Measurements from ENCODE around the gene LUZP1. TPM values are rescaled to one million over a fixed set of nuclear protein-coding genes. Genes with fewer than 3 reads are reported as not detected.
A peak's percentile ranks its signal among the peaks of the same experiment; 100 is the strongest.

LUZP1 gene
- total RNA-seq, 4 donors from 2014 or later: 28.3 to 46.4 (median 33.3) TPM

GRCh38 chr1:23116921-23117699, 51.5 kb downstream of the LUZP1 start:
- in situ Hi-C loops (cut with MboI; ENCODE audit: low pct_ligation_motif_present in 1 of 4, low pct_unique_long_range_greater_than_20kb in 1 of 4, low sequenced_read_pairs in 3 of 4): no loop called here
- no peak overlapping the region for H3K27ac ChIP-seq
- H3K36me3 ChIP-seq: no peaks in the 10 kb centered on the region
- intact Hi-C loops (cut with DNase I; ENCODE audit: low total_unique reads): no loop called here
- no peak for DNase-seq
- no peaks in the 10 kb centered on the region for H3K27me3 ChIP-seq
- 44 to 50% methylated on average over 2 of the region's 2 CpGs for WGBS, 2 donors (ENCODE audit: low coverage in 1 of 2)
- H3K4me1 ChIP-seq: peaks cover 18 to 94% (median 41%) of the 10 kb centered on the region in 4 donors
- H3K4me3 ChIP-seq: no peak overlapping the region
- TF ChIP-seq CTCF (IDR thresholded peaks at IDR 0.05) (no peak), POLR2AphosphoS5 (IDR thresholded peaks at IDR 0.05) (no peak), EP300 (IDR thresholded peaks at IDR 0.05; ENCODE audit: low read depth) (no peak), POLR2A (IDR thresholded peaks at IDR 0.05) (no peak)
- H3K9me3 ChIP-seq: no peaks in the 10 kb centered on the region

GRCh38 chr1:23116216-23116836, 52.3 kb downstream of the LUZP1 start:
- 79 to 88% methylated on average over 4 to 6 of the region's 6 CpGs for WGBS, 2 donors (ENCODE audit: low coverage in 1 of 2)
- Histone ChIP-seq H3K4me3 (no peak overlapping the region), H3K9me3 (no peaks in the 10 kb centered on the region), H3K27me3 (no peaks in the 10 kb centered on the region), H3K27ac (no peak overlapping the region), H3K4me1 (peaks cover 12 to 94% (median 38%) of the 10 kb centered on the region in 4 donors), H3K36me3 (no peaks in the 10 kb centered on the region)
- in situ Hi-C loops (cut with MboI; ENCODE audit: low pct_ligation_motif_present in 1 of 4, low pct_unique_long_range_greater_than_20kb in 1 of 4, low sequenced_read_pairs in 3 of 4) (no loop called here), intact Hi-C loops (cut with DNase I; ENCODE audit: low total_unique reads) (no loop called here)
- DNase-seq: no peak
- TF ChIP-seq POLR2A (IDR thresholded peaks at IDR 0.05) (no peak), EP300 (IDR thresholded peaks at IDR 0.05; ENCODE audit: low read depth) (no peak), POLR2AphosphoS5 (IDR thresholded peaks at IDR 0.05) (no peak), CTCF (IDR thresholded peaks at IDR 0.05) (no peak)

- H3K9me3 ChIP-seq: no peaks in the 10 kb centered on the region
- peak overlapping the region; percentile 9 to 21 (median 15) for H3K27ac ChIP-seq
- TF ChIP-seq POLR2AphosphoS5 (IDR thresholded peaks at IDR 0.05) (no peak), CTCF (IDR thresholded peaks at IDR 0.05) (no peak), EP300 (IDR thresholded peaks at IDR 0.05; ENCODE audit: low read depth) (no peak), POLR2A (IDR thresholded peaks at IDR 0.05) (no peak)
- no peak for DNase-seq
- intact Hi-C loops (cut with DNase I; ENCODE audit: low total_unique reads): no loop called here
- in situ Hi-C loops (cut with MboI; ENCODE audit: low pct_ligation_motif_present in 1 of 4, low pct_unique_long_range_greater_than_20kb in 1 of 4, low sequenced_read_pairs in 3 of 4): no loop called here
- no peaks in the 10 kb centered on the region for H3K27me3 ChIP-seq
- no peak overlapping the region for H3K4me3 ChIP-seq
- H3K36me3 ChIP-seq: no peaks in the 10 kb centered on the region
- 80 to 85% methylated on average over 5 to 6 of the region's 6 CpGs for WGBS, 2 donors (ENCODE audit: low coverage in 1 of 2)
- peaks cover 6 to 77% (median 30%) of the 10 kb centered on the region in 4 donors for H3K4me1 ChIP-seq
Observed at GRCh38 chr1:23114424-23115079, 54.1 kb downstream of the LUZP1 start.

Data from transverse colon (tissue), 4 donors.